Measurements from ENCODE around the gene RAB11FIP4.

Gene RAB11FIP4

GRCh38 chr17:31550389-31551056 lies 159.0 kb downstream of the RAB11FIP4 start:
- DNase-seq, result no peak

- DNase-seq, result no peak
Measured at GRCh38 chr17:31552568-31552967, 161.1 kb downstream of the RAB11FIP4 start.

- DNase-seq, result no peak
Measured at GRCh38 chr17:31553506-31553905, 162.0 kb downstream of the RAB11FIP4 start.

GRCh38 chr17:31554930-31555329 lies 163.5 kb downstream of the RAB11FIP4 start:
- DNase-seq, result no peak

GRCh38 chr17:31556969-31557645 lies 165.6 kb downstream of the RAB11FIP4 start:
- no peak for DNase-seq

- DNase-seq, result peak; percentile 30
Measured at GRCh38 chr17:31558748-31559583, 167.5 kb downstream of the RAB11FIP4 start.

- DNase-seq, result no peak
Measured at GRCh38 chr17:31559584-31560501, 168.4 kb downstream of the RAB11FIP4 start.

GRCh38 chr17:31560616-31561235 lies 169.3 kb downstream of the RAB11FIP4 start:
- no peak for DNase-seq

GRCh38 chr17:31561469-31562375 lies 170.2 kb downstream of the RAB11FIP4 start:
- DNase-seq, result no peak

- DNase-seq, result no peak
Measured at GRCh38 chr17:31562376-31562840, 170.9 kb downstream of the RAB11FIP4 start.

GRCh38 chr17:31564291-31564690 lies 172.8 kb downstream of the RAB11FIP4 start:
- no peak for DNase-seq

GRCh38 chr17:31564883-31565301 lies 173.4 kb downstream of the RAB11FIP4 start:
- DNase-seq, result no peak

GRCh38 chr17:31565652-31566051 lies 174.2 kb downstream of the RAB11FIP4 start:
- no peak for DNase-seq

GRCh38 chr17:31566247-31566991 lies 174.9 kb downstream of the RAB11FIP4 start:
- DNase-seq, result no peak

- no peak for DNase-seq
Measured at GRCh38 chr17:31566992-31567373, 175.5 kb downstream of the RAB11FIP4 start.

GRCh38 chr17:31568121-31568520 lies 176.6 kb downstream of the RAB11FIP4 start:
- no peak for DNase-seq

GRCh38 chr17:31568539-31568938 lies 177.1 kb downstream of the RAB11FIP4 start:
- DNase-seq, result no peak

- no peak for DNase-seq
Measured at GRCh38 chr17:31570231-31570630, 178.8 kb downstream of the RAB11FIP4 start.

GRCh38 chr17:31570951-31571892 lies 179.7 kb downstream of the RAB11FIP4 start:
- DNase-seq, result no peak
